CD4-positive, alpha-beta T cell treated with Interferon gamma for 1 hour (primary cell): ENCODE data around the gene SLC7A9.
"Not testable (repeated sequence)": the region's sequence is repeated elsewhere in the genome, so short reads cannot be mapped to it uniquely, and the experiment has no call there.

Experiments used
- DNase-seq: peaks from one replicate; pipeline ENCODE4 v3.0.0-alpha.2; 2020

Gene SLC7A9

DNA sequence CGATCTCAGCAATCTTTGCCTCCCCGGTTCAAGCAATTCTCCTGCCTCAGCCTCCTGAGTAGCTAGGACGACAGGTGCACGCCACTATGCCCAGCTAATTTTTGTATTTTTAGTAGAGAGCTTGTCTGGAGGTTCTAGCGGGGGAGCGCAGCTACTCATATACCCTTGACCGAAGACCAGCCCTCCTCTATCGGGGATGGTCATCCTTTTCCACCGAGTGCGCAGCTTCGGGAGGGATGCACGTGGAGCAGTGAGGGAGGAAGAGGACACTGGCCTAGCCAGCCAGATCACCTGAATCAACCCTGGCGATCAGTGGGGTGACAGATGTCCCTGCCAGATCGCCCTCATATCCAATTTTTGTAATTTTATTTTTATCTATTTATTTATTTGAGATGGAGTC, 6.8 kb downstream of the SLC7A9 start:
- DNase-seq = no peak

DNA sequence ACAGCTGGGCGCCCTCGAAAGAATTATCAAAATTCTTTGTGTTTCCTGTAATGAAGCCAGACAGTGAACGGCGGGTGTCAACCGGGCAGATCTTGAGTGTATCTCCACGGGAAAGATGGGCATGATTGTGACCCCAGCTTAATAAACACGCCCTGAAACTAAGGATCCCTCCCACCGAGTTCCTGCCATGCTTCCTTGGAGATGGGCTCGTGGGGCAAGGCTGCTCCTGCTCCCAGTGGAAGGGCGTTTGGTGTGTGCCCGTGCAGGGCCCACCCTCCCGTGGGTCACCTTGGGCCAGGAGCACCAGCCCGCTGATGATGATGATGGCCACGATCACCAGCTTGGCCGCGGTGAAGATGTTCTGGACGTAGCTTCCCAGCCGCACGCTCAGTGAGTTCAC, 7.4 kb downstream of the SLC7A9 start:
- DNase-seq = no peak

GRCh38 chr19:32861596-32861995, 8.0 kb downstream of the SLC7A9 start:
- no peak for DNase-seq

DNA sequence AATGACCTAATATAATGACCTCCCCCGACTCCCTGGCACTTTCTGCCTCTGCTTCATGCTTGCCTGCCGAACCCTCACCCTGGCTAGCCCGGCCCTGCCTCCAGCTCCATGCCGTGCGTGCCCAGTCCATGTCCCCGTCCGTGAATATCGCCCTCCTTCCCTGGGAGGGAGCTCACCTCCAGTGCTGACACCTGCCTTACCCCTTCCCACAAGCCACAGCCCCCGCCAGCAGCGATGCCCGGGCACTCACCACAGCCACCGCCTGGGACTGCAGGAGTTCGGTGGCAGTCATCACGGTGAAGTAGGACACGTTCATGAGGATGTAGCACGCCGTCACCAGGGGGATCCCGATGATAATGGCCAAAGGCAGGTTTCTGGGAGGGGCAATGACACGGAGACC, 10.0 kb downstream of the SLC7A9 start:
- no peak for DNase-seq

GRCh38 chr19:32858559-32858958, 11.0 kb downstream of the SLC7A9 start:
- DNase-seq = no peak

DNA sequence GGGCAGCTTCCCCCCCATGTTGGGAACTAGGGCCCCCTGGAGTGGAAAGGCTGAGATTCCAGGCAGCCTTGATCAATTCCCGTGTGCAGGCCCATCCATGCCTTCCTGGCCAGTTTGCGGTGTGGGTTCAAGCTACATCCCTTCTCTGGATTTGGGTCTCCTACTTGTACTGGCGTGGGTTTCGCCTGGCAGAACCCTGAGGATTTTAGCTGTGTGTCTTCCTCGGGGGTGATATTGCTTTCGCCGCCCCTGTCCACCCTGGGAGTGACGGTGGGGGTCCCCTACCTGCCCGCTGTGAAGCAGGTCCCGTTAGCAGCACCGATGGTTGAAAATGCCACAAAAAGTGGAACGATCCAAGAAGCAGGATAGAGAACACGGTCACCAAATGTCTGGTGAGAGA, 11.4 kb downstream of the SLC7A9 start:
- DNase-seq = no peak

- no peak for DNase-seq
Measured at GRCh38 chr19:32857584-32857983, 12.0 kb downstream of the SLC7A9 start.

DNA sequence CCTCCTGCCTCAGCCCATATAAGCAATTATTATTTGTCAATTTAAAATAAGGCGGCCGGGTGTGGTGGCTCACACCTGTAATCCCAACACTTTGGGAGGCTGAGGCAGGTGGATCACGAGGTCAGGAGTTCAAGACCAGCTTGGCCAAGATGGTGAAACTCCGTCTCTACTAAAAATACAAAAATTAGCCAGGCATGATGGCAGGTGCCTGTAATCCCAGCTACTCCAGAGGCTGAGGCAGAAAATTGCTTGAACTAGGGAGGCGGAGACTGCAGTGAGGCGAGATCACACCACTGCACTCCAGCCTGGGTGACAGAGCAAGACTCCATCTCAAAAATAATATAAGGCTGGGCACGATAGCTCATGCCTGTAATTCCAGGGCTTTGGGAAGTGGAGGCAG, 12.7 kb downstream of the SLC7A9 start:
- DNase-seq = not testable (repeated sequence)

DNA sequence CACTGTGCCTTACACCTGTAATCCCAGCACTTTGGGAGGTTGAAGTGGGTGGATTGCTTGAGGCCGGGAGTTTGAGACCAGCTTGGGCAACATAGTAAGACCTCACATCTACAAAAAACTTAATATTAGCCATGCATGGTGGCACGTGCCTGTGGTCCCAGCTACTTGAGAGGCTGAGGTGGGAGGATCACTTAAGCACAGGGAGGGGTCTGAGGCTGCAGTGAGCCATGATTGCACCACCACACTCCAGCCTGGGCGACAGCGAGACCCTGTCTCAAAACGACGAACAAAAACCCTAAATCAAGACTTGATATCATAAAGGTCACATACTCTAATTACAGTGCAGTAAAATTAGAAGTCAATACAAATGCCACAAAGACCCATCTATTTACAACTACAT, 17.4 kb downstream of the SLC7A9 start:
- DNase-seq = no peak

DNA sequence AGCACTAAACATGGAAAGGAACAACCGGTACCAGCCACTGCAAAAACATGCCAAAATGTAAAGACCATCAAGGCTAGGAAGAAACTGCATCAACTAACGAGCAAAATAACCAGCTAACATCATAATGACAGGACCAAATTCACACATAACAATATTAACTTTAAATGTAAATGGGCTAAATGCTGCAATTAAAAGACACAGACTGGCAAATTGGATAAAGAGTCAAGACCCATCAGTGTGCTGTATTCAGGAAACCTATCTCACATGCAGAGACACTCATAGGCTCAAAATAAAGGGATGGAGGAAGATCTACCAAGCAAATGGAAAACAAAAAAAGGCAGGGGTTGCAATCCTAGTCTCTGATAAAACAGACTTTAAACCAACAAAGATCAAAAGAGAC, 21.5 kb downstream of the SLC7A9 start:
- not testable (repeated sequence) for DNase-seq

DNA sequence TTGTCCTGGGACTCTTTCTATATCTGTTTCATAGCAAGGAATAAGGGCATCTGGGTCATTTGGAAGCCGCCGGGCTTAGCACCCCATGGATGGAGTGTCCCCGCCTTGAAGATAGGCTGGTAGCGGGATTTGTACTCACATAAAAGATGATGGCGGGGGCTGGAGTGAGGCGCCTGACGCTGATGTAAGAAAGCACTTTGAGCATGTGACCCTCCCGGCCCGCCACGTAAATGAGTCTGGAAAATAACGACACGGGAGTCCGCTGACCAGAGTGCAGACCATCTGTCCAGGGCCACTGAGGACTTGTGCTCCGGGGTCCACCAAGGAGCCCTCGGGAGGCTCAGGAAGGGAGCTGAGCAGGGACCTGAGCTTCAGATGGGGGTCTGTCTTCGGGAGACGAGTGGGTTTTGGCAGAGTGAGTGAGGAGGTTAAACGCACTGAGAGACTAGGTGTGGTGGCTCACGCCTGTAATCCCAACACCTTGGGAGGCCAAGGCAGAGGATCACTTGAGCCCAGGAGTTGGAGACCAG, 25.8 kb downstream of the SLC7A9 start:
- DNase-seq = no peak

GRCh38 chr19:32842061-32842460, 27.5 kb downstream of the SLC7A9 start:
- DNase-seq = no peak

GRCh38 chr19:32837531-32837930, 32.0 kb downstream of the SLC7A9 start:
- DNase-seq = no peak

DNA sequence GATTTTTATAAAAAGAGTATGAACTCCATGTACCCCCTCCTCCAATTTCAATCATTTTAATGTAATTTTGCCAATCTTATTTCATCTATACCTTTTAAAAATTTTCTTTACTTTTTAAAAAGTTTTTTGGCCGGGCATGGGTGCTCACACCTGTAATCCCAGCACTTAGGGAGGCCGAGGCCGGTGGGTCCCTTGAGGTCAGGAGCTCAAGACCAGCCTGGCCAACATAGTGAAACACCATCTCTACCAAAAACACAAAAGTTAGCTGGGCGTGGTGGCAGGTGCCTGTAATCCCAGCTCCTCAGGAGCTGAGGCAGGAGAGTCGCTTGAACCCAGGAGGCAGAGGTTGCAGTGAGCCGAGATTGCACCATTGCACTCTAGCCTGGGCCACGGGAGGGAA, 36.2 kb downstream of the SLC7A9 start:
- DNase-seq = not testable (repeated sequence)

DNA sequence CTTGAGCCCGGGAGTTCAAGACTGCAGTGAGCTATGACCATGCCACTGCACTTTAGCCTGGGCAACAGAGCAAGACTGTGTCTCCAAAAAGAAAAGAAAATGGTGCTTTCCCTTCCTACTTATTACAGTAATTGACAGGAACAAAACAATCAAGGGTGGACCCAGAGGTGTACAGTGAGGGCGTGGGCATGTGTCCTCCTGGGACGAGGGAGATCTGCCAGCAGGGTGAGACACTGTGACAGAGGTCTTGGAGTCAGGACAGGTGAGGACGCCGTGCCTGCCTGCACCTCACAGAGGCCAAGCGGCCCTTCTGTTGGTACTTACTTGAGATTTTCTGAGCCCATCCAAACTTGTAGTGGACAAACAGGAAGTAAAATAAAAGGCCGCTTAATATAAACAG, 36.7 kb downstream of the SLC7A9 start:
- not testable (repeated sequence) for DNase-seq

- DNase-seq = not testable (repeated sequence)
Measured at GRCh38 chr19:32832094-32832493, 37.5 kb downstream of the SLC7A9 start.

DNA sequence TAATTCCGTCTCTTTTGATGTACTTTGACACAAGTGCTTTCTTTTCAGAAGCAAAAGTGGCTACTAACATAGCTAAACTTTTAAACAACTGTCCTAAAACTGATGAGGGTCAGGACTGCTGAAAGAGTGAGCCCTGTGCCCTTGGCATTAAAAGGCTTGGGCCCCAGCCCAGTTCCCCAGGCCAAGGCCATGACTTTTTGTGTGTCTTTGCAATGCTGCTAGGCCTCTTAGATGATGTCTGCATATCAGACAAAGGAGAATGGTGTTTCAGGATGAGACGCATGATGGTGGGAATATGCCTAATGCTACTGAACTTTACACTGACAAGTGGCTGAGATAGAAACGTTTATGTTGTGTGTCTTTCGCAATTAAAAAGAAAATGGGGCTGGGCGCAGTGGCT, 38.0 kb downstream of the SLC7A9 start:
- DNase-seq = no peak

DNA sequence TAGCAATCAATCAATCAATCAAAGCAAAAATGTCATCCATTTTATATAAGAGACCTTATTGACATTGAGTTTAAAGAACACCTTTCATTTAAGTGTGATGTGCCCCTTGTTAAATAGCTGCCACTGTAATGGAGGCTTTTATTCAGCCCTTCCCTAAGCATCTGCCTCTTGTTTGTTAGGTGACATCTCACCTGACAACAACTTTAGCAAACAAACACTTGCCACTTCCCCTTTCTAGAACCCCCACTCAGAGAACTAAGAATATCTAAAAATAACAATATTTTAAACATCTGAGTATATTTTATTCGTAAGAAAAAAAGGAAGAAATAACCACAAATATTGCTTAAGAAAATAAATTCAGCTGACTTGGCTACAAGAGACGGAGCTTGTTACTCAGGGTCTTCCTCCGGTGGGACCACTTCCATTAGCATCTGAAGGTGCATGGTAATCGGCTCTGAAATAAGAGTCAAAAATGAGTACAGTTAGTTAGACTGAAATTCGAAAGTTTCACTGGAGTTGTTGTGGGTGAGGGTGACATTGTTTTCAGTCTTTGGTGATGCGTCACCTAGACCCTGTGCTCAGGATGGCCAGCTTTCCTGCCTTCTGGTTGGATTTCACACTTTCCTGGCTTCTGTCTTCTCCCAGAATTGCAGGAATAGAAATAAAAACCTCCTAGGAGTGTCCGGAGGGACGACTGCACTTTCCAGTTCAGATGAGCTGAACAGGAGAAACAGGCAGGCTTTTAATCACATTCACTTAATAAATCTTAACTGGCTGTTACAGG, 39.1 kb downstream of the SLC7A9 start:
- no peak for DNase-seq

DNA sequence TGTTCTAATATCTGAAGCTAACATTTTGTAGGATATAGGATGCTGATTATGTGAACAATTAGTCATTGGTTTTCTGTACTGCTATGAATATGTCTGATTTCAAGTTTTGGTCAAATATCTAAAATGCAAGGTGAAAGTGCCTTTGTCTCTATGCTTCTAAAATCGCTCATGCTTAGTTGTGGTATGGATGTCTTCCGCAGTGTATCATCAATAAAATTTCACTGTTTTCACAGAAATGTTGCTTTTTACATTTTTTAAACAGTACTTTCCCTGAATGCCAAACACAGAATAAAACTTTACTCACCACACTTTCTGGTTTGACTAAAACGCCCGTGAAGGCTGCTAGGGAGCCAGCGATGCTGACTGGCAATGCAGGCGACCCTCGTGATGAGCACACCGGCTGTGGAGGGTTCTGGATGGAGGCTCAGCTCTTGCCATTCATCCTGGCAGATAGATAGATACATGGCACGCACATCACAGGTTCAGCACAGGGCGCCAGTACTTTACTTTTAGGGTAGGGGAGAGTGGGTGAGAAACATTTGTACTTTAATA, 40.1 kb downstream of the SLC7A9 start:
- no peak for DNase-seq

- no peak for DNase-seq
Measured at GRCh38 chr19:32828643-32829344, 40.8 kb downstream of the SLC7A9 start.

- DNase-seq = no peak
Measured at GRCh38 chr19:32828139-32828538, 41.4 kb downstream of the SLC7A9 start.

- no peak for DNase-seq
Measured at GRCh38 chr19:32824916-32825608, 44.5 kb downstream of the SLC7A9 start.

GRCh38 chr19:32824191-32824751, 45.3 kb downstream of the SLC7A9 start:
- no peak for DNase-seq
